ENCODE results near the gene ENOX1. TPM values are rescaled to one million over a fixed set of nuclear protein-coding genes. Genes with fewer than 3 reads are reported as not detected.

ENOX1 gene
- total and polyA plus RNA-seq, 7 donors = 0.23 to 20.2 (median 11.1) TPM

DNA sequence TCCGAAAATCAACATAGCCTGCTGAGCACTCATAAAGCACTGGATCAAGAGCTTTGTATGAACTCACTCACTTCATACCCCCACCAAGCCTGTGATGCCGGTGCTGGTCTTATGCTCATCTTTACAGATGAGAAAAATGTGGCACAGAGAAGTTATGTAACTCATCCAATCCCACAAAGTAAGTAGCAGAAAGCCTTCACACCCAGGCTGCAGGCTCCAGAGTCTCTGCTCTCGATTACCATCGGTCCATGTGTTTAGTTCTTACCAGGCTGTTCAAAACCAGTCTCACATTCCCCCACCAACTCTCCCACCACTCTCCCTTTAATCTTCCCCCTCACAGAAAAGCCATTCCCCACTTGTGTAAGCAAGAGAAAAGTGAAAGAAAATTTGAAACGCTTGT is 487.4 kb downstream of the ENOX1 start:
- intact Hi-C loops (cut with DNase I) = no loop called here
- peaks cover 0 to 66% (median 53%) of the 10 kb centered on the region in 4 donors for H3K4me1 ChIP-seq
- H3K27ac ChIP-seq = no peak overlapping the region
- TF ChIP-seq, protein P1, sequence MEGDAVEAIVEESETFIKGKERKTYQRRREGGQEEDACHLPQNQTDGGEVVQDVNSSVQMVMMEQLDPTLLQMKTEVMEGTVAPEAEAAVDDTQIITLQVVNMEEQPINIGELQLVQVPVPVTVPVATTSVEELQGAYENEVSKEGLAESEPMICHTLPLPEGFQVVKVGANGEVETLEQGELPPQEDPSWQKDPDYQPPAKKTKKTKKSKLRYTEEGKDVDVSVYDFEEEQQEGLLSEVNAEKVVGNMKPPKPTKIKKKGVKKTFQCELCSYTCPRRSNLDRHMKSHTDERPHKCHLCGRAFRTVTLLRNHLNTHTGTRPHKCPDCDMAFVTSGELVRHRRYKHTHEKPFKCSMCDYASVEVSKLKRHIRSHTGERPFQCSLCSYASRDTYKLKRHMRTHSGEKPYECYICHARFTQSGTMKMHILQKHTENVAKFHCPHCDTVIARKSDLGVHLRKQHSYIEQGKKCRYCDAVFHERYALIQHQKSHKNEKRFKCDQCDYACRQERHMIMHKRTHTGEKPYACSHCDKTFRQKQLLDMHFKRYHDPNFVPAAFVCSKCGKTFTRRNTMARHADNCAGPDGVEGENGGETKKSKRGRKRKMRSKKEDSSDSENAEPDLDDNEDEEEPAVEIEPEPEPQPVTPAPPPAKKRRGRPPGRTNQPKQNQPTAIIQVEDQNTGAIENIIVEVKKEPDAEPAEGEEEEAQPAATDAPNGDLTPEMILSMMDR (IDR thresholded peaks at IDR 0.05) = no peak
- TF ChIP-seq EP300 (IDR thresholded peaks at IDR 0.05) (no peak), POLR2A (IDR thresholded peaks at IDR 0.05) (no peak), POLR2AphosphoS5 (IDR thresholded peaks at IDR 0.05) (no peak)
- H3K36me3 ChIP-seq = peaks cover 0 to 9% (median 0%) of the 10 kb centered on the region in 4 donors
- no peaks in the 10 kb centered on the region for H3K27me3 ChIP-seq
- H3K9me3 ChIP-seq = no peaks in the 10 kb centered on the region
- DNase-seq = no peak
- H3K4me3 ChIP-seq = no peak overlapping the region
- 81 to 84% methylated on average over 5 of the region's 5 CpGs for WGBS, 2 donors

DNA sequence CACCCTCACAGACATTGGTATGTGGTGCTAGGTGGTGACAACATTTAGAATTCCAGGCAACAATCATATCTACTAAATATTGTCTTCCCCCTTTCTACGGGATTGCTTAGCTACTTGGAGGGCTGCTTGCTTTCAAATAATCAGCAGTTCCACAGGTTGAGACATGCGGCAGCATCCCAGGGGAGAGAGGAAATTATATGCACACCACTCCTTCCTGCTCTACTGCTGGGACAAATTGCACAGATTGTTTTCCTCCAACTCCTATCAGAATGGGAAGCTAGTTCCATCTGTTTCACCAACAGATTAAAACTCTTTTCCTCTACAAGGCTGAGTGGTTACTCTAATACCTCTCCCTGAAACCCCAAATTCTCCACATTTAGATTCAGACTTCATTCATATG is 488.0 kb downstream of the ENOX1 start:
- Histone ChIP-seq H3K9me3 (no peaks in the 10 kb centered on the region), H3K36me3 (peaks cover 0 to 9% (median 0%) of the 10 kb centered on the region in 4 donors), H3K27ac (peak overlapping the region in 1 of 4 donors; percentile 6), H3K27me3 (no peaks in the 10 kb centered on the region), H3K4me3 (no peak overlapping the region), H3K4me1 (peaks cover 0 to 60% (median 47%) of the 10 kb centered on the region in 4 donors)
- WGBS, 2 donors = 59 to 88% methylated on average over 2 of the region's 2 CpGs
- no peak for DNase-seq
- TF ChIP-seq POLR2AphosphoS5 (IDR thresholded peaks at IDR 0.05) (no peak), POLR2A (IDR thresholded peaks at IDR 0.05) (no peak), EP300 (IDR thresholded peaks at IDR 0.05) (no peak)
- TF ChIP-seq, protein P1 (IDR thresholded peaks at IDR 0.05) = no peak
- intact Hi-C loops (cut with DNase I) = no loop called here

DNA sequence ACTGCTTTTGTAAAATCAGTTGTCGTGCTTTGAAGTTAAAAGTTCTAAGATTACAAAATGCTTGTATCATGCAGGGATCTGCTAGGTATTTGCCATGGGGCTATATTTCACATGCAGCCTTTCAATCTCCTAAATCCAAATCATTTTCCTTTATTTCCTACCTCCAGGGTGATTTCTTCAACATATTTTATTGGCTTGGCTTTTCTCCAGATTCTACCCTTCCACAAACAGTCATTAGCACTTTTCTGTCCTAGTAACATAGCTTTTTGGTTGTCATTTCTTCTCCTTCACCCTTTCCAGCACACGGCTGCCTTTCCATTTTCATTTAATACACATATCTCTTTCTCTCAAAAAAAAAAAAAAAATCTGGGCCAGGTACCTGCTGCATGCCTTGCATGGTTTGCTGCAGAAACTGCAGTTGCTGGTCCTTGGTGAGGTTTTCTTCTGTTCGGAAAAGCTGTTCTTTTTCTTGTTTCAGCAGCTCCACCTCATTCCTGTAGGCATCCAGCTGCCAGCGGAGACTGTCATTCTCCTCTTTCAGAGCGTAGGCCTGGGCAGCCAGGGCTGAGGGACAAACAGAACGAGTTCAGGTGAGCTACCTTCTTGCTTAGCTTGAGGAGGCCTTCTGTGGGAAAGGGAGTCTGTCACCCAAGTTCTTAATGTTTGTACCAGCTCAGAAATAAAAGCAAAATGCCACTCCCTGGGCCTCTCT is 488.6 kb downstream of the ENOX1 start:
- peak overlapping the region in 1 of 4 donors; percentile 6 for H3K27ac ChIP-seq
- TF ChIP-seq EP300 (IDR thresholded peaks at IDR 0.05) = no peak
- no peak for TF ChIP-seq POLR2AphosphoS5 (IDR thresholded peaks at IDR 0.05)
- TF ChIP-seq POLR2A (IDR thresholded peaks at IDR 0.05) = no peak
- TF ChIP-seq, protein P1 (IDR thresholded peaks at IDR 0.05) = no peak
- peaks cover 0 to 9% (median 0%) of the 10 kb centered on the region in 4 donors for H3K36me3 ChIP-seq
- WGBS, 2 donors = 78 to 89% methylated on average over 6 of the region's 6 CpGs
- peaks cover 0 to 53% (median 40%) of the 10 kb centered on the region in 4 donors for H3K4me1 ChIP-seq
- DNase-seq = no peak
- intact Hi-C loops (cut with DNase I) = no loop called here
- no peak overlapping the region for H3K4me3 ChIP-seq
- H3K27me3 ChIP-seq = no peaks in the 10 kb centered on the region
- no peaks in the 10 kb centered on the region for H3K9me3 ChIP-seq

DNA sequence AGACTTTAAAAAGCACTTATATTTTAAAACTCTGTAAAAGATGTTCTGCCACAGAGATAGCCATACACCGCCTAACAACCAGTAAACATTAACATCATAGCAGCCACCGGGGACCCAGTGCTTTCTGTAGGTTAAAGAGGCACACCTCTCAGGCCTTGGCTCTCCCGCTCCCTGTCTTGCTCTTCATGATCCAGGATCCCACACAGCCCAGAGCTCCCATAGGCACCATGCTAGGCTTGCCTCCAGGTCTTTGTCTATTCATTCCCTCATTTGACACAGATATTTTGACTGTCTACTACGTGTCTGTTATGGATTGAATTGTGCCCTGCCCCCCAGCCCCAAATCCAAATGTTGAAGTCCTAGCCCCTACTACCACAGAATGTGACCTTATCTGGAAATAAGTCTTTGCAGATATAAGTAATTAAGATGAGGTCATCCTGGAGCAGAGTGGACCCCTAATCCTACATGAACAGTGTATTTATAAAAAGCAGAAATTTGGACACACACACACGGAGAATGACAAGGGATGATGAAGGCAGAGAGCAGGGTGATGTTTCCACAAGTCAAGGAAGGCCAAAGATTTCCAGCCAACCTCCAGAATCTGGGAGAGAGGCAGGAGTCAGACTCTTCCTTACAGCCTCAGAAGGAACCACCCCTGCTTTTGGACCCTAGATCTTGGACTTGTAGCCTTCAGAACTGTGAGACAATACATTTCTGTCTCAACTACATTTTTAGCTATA is 490.8 kb downstream of the ENOX1 start:
- intact Hi-C loops (cut with DNase I) = no loop called here
- Histone ChIP-seq H3K27me3 (no peaks in the 10 kb centered on the region), H3K4me1 (peaks cover 0 to 32% (median 24%) of the 10 kb centered on the region in 4 donors), H3K4me3 (no peak overlapping the region), H3K27ac (no peak overlapping the region), H3K9me3 (no peaks in the 10 kb centered on the region), H3K36me3 (peaks cover 0 to 9% (median 0%) of the 10 kb centered on the region in 4 donors)
- TF ChIP-seq POLR2AphosphoS5 (IDR thresholded peaks at IDR 0.05) = no peak
- TF ChIP-seq, protein P1 (IDR thresholded peaks at IDR 0.05) = no peak
- TF ChIP-seq POLR2A (IDR thresholded peaks at IDR 0.05) = no peak
- TF ChIP-seq EP300 (IDR thresholded peaks at IDR 0.05) = no peak
- WGBS, 2 donors = 72 to 79% methylated on average over 5 of the region's 5 CpGs
- no peak for DNase-seq
